Mucosa of stomach (tissue), 1 donor: Measurements from ENCODE around the gene SLC17A5.
"Not testable (repeated sequence)": the region's sequence is repeated elsewhere in the genome, so short reads cannot be mapped to it uniquely, and the experiment has no call there.

Experiments used
- H3K27me3 ChIP-seq: one replicate; pipeline ENCODE4 v1.7.0; 2013; ENCODE audit warnings: mild to moderate bottlenecking, low read length; ENCODE audit not compliant: control insufficient read depth, insufficient read depth
- H3K36me3 ChIP-seq: one replicate; pipeline ENCODE4 v1.7.0; 2013; ENCODE audit warnings: low read length; ENCODE audit not compliant: control insufficient read depth, insufficient read depth
- H3K4me1 ChIP-seq: one replicate; pipeline ENCODE4 v1.7.0; 2013; ENCODE audit warnings: mild to moderate bottlenecking, low read length; ENCODE audit not compliant: control insufficient read depth, insufficient read depth
- H3K4me3 ChIP-seq: one replicate; pipeline ENCODE4 v1.7.0; 2013; ENCODE audit warnings: low read length
- H3K9ac ChIP-seq: one replicate; pipeline ENCODE4 v1.7.0; 2013; ENCODE audit warnings: mild to moderate bottlenecking, low read length, moderate library complexity
- H3K9me3 ChIP-seq: one replicate; pipeline ENCODE4 v1.7.0; 2013; ENCODE audit warnings: mild to moderate bottlenecking, low read length, moderate library complexity; ENCODE audit not compliant: control insufficient read depth
- donor health status: Pancreatic carcinoma.

The SLC17A5 gene

GRCh38 chr6:73636048-73636447, 17.7 kb downstream of the SLC17A5 start:
- Histone ChIP-seq H3K36me3 (no peaks in the 10 kb centered on the region), H3K4me1 (no peaks in the 10 kb centered on the region), H3K4me3 (no peak overlapping the region), H3K9ac (no peak overlapping the region), H3K27me3 (no peaks in the 10 kb centered on the region), H3K9me3 (no peaks in the 10 kb centered on the region)

GRCh38 chr6:73632346-73632745, 21.4 kb downstream of the SLC17A5 start:
- Histone ChIP-seq H3K4me3 (no peak overlapping the region), H3K9ac (no peak overlapping the region), H3K9me3 (no peaks in the 10 kb centered on the region), H3K36me3 (no peaks in the 10 kb centered on the region), H3K27me3 (no peaks in the 10 kb centered on the region), H3K4me1 (no peaks in the 10 kb centered on the region)

- Histone ChIP-seq H3K9ac (no peak overlapping the region), H3K27me3 (no peaks in the 10 kb centered on the region), H3K4me3 (no peak overlapping the region), H3K36me3 (no peaks in the 10 kb centered on the region), H3K9me3 (no peaks in the 10 kb centered on the region), H3K4me1 (no peaks in the 10 kb centered on the region)
Measured at GRCh38 chr6:73631849-73632248, 21.9 kb downstream of the SLC17A5 start.

GRCh38 chr6:73630401-73630800, 23.4 kb downstream of the SLC17A5 start:
- Histone ChIP-seq H3K9ac (no peak overlapping the region), H3K36me3 (no peaks in the 10 kb centered on the region), H3K4me3 (no peak overlapping the region), H3K27me3 (no peaks in the 10 kb centered on the region), H3K9me3 (no peaks in the 10 kb centered on the region), H3K4me1 (no peaks in the 10 kb centered on the region)

GRCh38 chr6:73624896-73625295, 28.9 kb downstream of the SLC17A5 start:
- no peaks in the 10 kb centered on the region for H3K36me3 ChIP-seq

DNA sequence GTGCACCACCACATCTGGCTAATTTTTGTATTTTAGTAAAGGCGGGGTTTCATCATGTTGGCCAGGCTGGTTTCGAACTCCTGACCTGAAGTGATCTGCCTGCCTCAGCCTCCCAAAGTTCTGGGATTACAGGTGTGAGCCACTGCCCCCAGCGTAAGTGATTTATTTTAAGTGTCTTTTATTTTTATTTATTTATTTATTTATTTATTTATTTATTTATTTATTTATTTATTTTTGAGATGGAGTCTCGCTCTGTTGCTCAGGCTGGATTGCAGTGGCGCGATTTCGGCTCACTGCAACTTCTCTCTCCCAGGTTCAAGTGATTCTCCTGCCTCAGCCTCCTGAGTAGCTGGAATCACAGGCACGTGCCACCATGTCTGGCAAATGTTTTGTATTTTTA, 30.3 kb downstream of the SLC17A5 start:
- not testable (repeated sequence) for H3K4me1 ChIP-seq, H3K4me3 ChIP-seq, H3K27me3 ChIP-seq, H3K9me3 ChIP-seq, H3K9ac ChIP-seq, H3K36me3 ChIP-seq

More at GRCh38 chr6:73624896-73625295, 28.9 kb downstream of the SLC17A5 start:
- Histone ChIP-seq H3K4me3 (no peak overlapping the region), H3K27me3 (no peaks in the 10 kb centered on the region), H3K9ac (no peak overlapping the region), H3K9me3 (no peaks in the 10 kb centered on the region), H3K4me1 (no peaks in the 10 kb centered on the region)

DNA sequence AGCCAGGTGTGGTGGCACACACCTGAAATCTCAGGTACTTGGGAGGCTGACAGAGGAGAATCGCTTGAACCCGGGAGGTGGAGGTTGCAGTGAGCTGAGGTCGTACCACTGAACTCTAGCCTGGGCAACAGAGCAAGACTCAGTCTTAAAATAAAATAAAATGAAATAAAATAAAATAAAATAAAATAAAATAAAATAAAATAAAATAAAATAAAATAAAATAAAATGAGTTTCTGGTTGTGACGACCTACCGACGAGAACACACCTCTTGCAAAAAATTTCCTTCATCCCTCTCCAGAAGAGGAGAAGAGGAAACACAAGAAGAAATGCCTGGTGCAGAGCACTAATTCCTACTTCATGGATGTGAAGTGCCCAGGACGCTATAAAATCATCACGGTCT, 35.7 kb downstream of the SLC17A5 start:
- H3K27me3 ChIP-seq, H3K4me3 ChIP-seq, H3K36me3 ChIP-seq, H3K9ac ChIP-seq, H3K4me1 ChIP-seq, H3K9me3 ChIP-seq: not testable (repeated sequence)

- Histone ChIP-seq H3K36me3 (no peaks in the 10 kb centered on the region), H3K4me1 (no peaks in the 10 kb centered on the region), H3K27me3 (no peaks in the 10 kb centered on the region), H3K4me3 (no peak overlapping the region), H3K9ac (no peak overlapping the region), H3K9me3 (no peaks in the 10 kb centered on the region)
Measured at GRCh38 chr6:73614802-73615201, 39.0 kb downstream of the SLC17A5 start.

DNA sequence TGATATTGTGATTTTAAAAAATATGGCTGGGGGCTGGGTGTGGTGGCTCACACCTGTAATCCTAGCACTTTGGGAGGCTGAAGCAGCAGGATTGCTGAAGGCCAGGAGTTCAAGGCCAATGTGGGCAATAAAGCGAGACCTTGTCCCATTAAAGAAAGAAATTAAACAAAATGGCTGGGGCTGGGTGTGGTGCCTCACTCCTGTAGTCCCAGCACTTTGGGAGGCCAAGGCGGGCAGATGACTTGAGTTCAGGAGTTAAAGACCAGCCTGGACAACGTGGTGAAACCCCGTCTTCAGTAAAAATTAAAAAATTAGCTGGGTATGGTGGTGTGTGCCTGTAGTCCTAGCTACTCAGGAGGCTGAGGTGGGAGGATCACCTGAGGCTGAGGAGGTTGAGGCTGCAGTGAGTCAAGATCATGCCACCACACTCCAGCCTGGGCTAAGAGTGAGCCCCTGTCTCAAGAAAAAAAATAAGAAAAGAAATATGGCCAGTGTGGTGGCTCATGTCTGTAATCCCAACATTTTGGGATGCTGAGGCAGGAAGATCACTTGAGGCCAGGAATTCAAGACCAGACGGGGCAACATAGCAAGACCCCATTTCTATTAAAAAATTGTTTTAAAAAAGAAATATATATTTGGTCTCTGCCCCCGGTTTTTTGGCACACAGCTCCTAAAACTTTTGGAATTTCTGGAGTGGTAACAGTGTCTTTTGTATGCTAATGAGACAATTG, 39.8 kb downstream of the SLC17A5 start:
- Histone ChIP-seq H3K4me1 (no peaks in the 10 kb centered on the region), H3K4me3 (no peak overlapping the region), H3K9me3 (no peaks in the 10 kb centered on the region), H3K27me3 (no peaks in the 10 kb centered on the region), H3K36me3 (no peaks in the 10 kb centered on the region), H3K9ac (no peak overlapping the region)

DNA sequence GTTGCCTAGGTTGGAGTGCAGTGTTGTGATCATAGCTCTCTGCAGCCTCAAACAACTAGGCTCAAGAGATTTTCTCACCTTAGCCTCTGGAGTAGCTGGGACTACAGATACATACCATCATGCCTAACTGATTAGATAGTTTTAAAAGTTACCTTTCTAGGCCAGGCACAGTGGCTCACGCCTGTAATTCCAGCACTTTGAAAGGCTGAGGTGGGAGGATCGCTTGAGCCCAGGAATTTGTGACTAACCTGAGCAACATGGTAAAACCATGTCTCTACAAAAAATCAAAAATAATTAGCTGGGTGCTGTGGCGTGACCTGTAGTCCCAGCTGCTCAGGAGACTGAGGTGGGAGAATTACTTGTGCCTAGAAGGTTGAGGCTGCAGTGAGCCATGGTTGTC, 41.2 kb downstream of the SLC17A5 start:
- H3K9me3 ChIP-seq, result no peaks in the 10 kb centered on the region
- no peaks in the 10 kb centered on the region for H3K36me3 ChIP-seq
- no peak overlapping the region for H3K4me3 ChIP-seq
- H3K9ac ChIP-seq, result no peak overlapping the region
- H3K4me1 ChIP-seq, result no peaks in the 10 kb centered on the region
- no peaks in the 10 kb centered on the region for H3K27me3 ChIP-seq

- no peaks in the 10 kb centered on the region for H3K9me3 ChIP-seq
- no peaks in the 10 kb centered on the region for H3K36me3 ChIP-seq
- H3K9ac ChIP-seq, result no peak overlapping the region
Measured at GRCh38 chr6:73610444-73611275, 43.1 kb downstream of the SLC17A5 start.

GRCh38 chr6:73608761-73609160, 45.0 kb downstream of the SLC17A5 start:
- Histone ChIP-seq H3K9ac (no peak overlapping the region), H3K27me3 (no peaks in the 10 kb centered on the region), H3K36me3 (no peaks in the 10 kb centered on the region), H3K9me3 (no peaks in the 10 kb centered on the region), H3K4me3 (no peak overlapping the region), H3K4me1 (no peaks in the 10 kb centered on the region)

More at GRCh38 chr6:73610444-73611275, 43.1 kb downstream of the SLC17A5 start:
- Histone ChIP-seq H3K4me3 (no peak overlapping the region), H3K4me1 (no peaks in the 10 kb centered on the region), H3K27me3 (no peaks in the 10 kb centered on the region)
